ENCODE results near the gene TRHDE.

- TF ChIP-seq CTCF (IDR thresholded peaks at IDR 0.05; ENCODE audit: low read length) (no peak), EZH2 (IDR thresholded peaks at IDR 0.05; ENCODE audit: borderline replicate concordance, low read length) (no peak)
These were observed 16.3 kb downstream of the TRHDE start for GRCh38 chr12:72288436-72288835.

Measured in OCI-LY1 (cell line).